HG02623 (cell line): ENCODE data around the gene AGBL4.

Source experiments
- ATAC-seq: cut with Tn5 transposase; IDR thresholded peaks from one replicate; pipeline ENCODE4 v1.9.1; 2021; ENCODE audit warnings: moderate library complexity; ENCODE audit not compliant: unreplicated experiment

AGBL4 gene

GRCh38 chr1:48673332-48674105 lies 1350.2 kb downstream of the AGBL4 start:
- ATAC-seq, result no peak

GRCh38 chr1:48671578-48671977 lies 1352.2 kb downstream of the AGBL4 start:
- ATAC-seq, result no peak

GRCh38 chr1:48670234-48671020 lies 1353.3 kb downstream of the AGBL4 start:
- ATAC-seq, result no peak

GRCh38 chr1:48668339-48668738 lies 1355.4 kb downstream of the AGBL4 start:
- ATAC-seq, result no peak

- ATAC-seq, result no peak
These were observed 1356.0 kb downstream of the AGBL4 start for GRCh38 chr1:48667782-48668181.

- no peak for ATAC-seq
These were observed 1357.9 kb downstream of the AGBL4 start for GRCh38 chr1:48665708-48666407.

GRCh38 chr1:48661726-48662463 lies 1361.9 kb downstream of the AGBL4 start:
- ATAC-seq, result no peak

GRCh38 chr1:48659801-48660200 lies 1364.0 kb downstream of the AGBL4 start:
- ATAC-seq, result no peak

GRCh38 chr1:48657413-48657812 lies 1366.3 kb downstream of the AGBL4 start:
- ATAC-seq, result no peak

- no peak for ATAC-seq
These were observed 1369.0 kb downstream of the AGBL4 start for GRCh38 chr1:48654606-48655210.

- ATAC-seq, result no peak
These were observed 1371.4 kb downstream of the AGBL4 start for GRCh38 chr1:48652334-48652733.

- ATAC-seq, result no peak
These were observed 1373.9 kb downstream of the AGBL4 start for GRCh38 chr1:48649880-48650279.

GRCh38 chr1:48645883-48646282 lies 1377.9 kb downstream of the AGBL4 start:
- ATAC-seq, result no peak

- ATAC-seq, result no peak
These were observed 1378.7 kb downstream of the AGBL4 start for GRCh38 chr1:48644905-48645605.

- no peak for ATAC-seq
These were observed 1379.4 kb downstream of the AGBL4 start for GRCh38 chr1:48644190-48644900.

- ATAC-seq, result no peak
These were observed 1380.6 kb downstream of the AGBL4 start for GRCh38 chr1:48643193-48643592.

GRCh38 chr1:48640836-48641492 lies 1382.8 kb downstream of the AGBL4 start:
- no peak for ATAC-seq

GRCh38 chr1:48629867-48630266 lies 1393.9 kb downstream of the AGBL4 start:
- ATAC-seq, result no peak

GRCh38 chr1:48627486-48627885 lies 1396.3 kb downstream of the AGBL4 start:
- no peak for ATAC-seq
